Caco-2 (cell line): Measurements from ENCODE around the gene LURAP1L. TPM values are rescaled to one million over a fixed set of nuclear protein-coding genes. Genes with fewer than 3 reads are reported as not detected.

Experiments used
- BruUV-seq: library from RNA; stranded (reverse); fragments of 400-500 nt; replicated peaks from 2 replicates; lab custom pipeline; 2021; lab: Mats Ljungman, UMichigan
- CTCF ChIA-PET: fragments of 300-600 bp; sonication (Branson Sonifier 250); formaldehyde crosslinking; loops from one replicate; lab custom pipeline; 2022; ENCODE audit warnings: antibody characterized with exemption; lab: Charles Lee
- POLR2A ChIA-PET: fragments of 300-600 bp; sonication (Branson Sonifier 250); formaldehyde crosslinking; loops from one replicate; lab custom pipeline; 2022; ENCODE audit warnings: antibody characterized with exemption; lab: Charles Lee
- DNase-seq, 2 experiments: peaks; one replicate each; pipeline versions ENCODE4 v3.0.0 to v3.0.0-alpha.2; 2020 to 2022
- H3K27me3 ChIP-seq: replicated peaks from 2 replicates; pipeline ENCODE4 v1.6.0; 2011; ENCODE audit warnings: low read length; ENCODE audit not compliant: control insufficient read depth, insufficient read depth
- H3K36me3 ChIP-seq: 2 replicates; pipeline ENCODE4 v1.5.1; 2011; ENCODE audit warnings: low read length; ENCODE audit not compliant: control insufficient read depth, insufficient read depth
- H3K4me1 ChIP-seq: fragments of 250-450 bp; sonication (Bioruptor Pico); 2 replicates; pipeline ENCODE4 v1.5.1; 2020; ENCODE audit warnings: mild to moderate bottlenecking
- H3K4me3 ChIP-seq: 2 replicates; pipeline ENCODE4 v1.5.1; 2011; ENCODE audit warnings: low read depth, mild to moderate bottlenecking, control low read depth, low read length
- H3K9me3 ChIP-seq: fragments of 250-450 bp; sonication (Bioruptor Pico); 2 replicates; pipeline ENCODE4 v1.5.1; 2020; ENCODE audit warnings: mild to moderate bottlenecking, moderate library complexity
- H3K27ac Mint-ChIP-seq: one replicate; pipeline ENCODE4 v1.8.0; 2022; ENCODE audit warnings: mixed read lengths; ENCODE audit not compliant: unreplicated experiment
- H3K27me3 Mint-ChIP-seq: one replicate; pipeline ENCODE4 v1.8.0; 2022; ENCODE audit warnings: mixed read lengths; ENCODE audit not compliant: insufficient read depth, unreplicated experiment
- H3K36me3 Mint-ChIP-seq: one replicate; pipeline ENCODE4 v1.8.0; 2022; ENCODE audit warnings: mild to moderate bottlenecking, mixed read lengths; ENCODE audit not compliant: insufficient read depth, unreplicated experiment
- H3K4me1 Mint-ChIP-seq: one replicate; pipeline ENCODE4 v1.8.0; 2022; ENCODE audit warnings: low read depth, mixed read lengths; ENCODE audit not compliant: unreplicated experiment
- H3K4me3 Mint-ChIP-seq: one replicate; pipeline ENCODE4 v1.8.0; 2022; ENCODE audit warnings: mild to moderate bottlenecking, moderate library complexity, mixed read lengths; ENCODE audit not compliant: unreplicated experiment
- H3K9me3 Mint-ChIP-seq: one replicate; pipeline ENCODE4 v1.8.0; 2022; ENCODE audit warnings: mixed read lengths; ENCODE audit not compliant: unreplicated experiment
- CTCF ChIP-seq, 2 experiments: fragments of 200-600 bp in 1 of 2; IDR thresholded peaks; 1 replicate in 1 of 2; 2 replicates in 1 of 2; pipeline versions ENCODE4 v1.5.1 to v1.8.0; 2011 to 2022; ENCODE audit warnings: antibody characterized with exemption in 1 of 2, control low read depth in 1 of 2, inconsistent platforms in 1 of 2, low read depth in 1 of 2, low read length in 1 of 2, mild to moderate bottlenecking in 1 of 2, moderate library complexity in 1 of 2; ENCODE audit not compliant: insufficient read depth in 1 of 2, severe bottlenecking in 1 of 2, unreplicated experiment in 1 of 2
- intact Hi-C: fragments of 100-400 bp; cut with micrococcal nuclease; formaldehyde crosslinking; loops from one replicate; pipeline ENCODE4 v1.10.0; 2022; ENCODE audit not compliant: unreplicated experiment
- total RNA-seq: library from RNA; stranded (reverse); gene quantifications from 2 replicates; pipeline ENCODE4 v1.2.3, GENCODE V29; 2022

The LURAP1L gene
- total RNA-seq, 1 experiment from 2014 or later: not detected

- no peak overlapping the region for H3K27ac Mint-ChIP-seq
- POLR2A ChIA-PET: no interaction called here
- H3K9me3 Mint-ChIP-seq: no peaks in the 10 kb centered on the region
- H3K4me1 Mint-ChIP-seq: no peaks in the 10 kb centered on the region
- no peaks in the 10 kb centered on the region for H3K27me3 ChIP-seq
- CTCF ChIA-PET: no interaction called here
- H3K9me3 ChIP-seq: no peaks in the 10 kb centered on the region
- H3K4me3 Mint-ChIP-seq: no peak overlapping the region
- H3K4me3 ChIP-seq: no peak overlapping the region
- BruUV-seq: no TSS peak
- no peak for DNase-seq
- no peaks in the 10 kb centered on the region for H3K27me3 Mint-ChIP-seq
- no peak for TF ChIP-seq CTCF (IDR thresholded peaks at IDR 0.05; ENCODE audit: insufficient read depth in 1 of 2, low read depth in 1 of 2, low read length in 1 of 2, severe bottlenecking in 1 of 2, unreplicated experiment in 1 of 2)
- no peaks in the 10 kb centered on the region for H3K4me1 ChIP-seq
- no peaks in the 10 kb centered on the region for H3K36me3 ChIP-seq
- intact Hi-C loops: no loop called here
- no peaks in the 10 kb centered on the region for H3K36me3 Mint-ChIP-seq
Measured at GRCh38 chr9:12843735-12844134, 68.9 kb downstream of the LURAP1L start.

GRCh38 chr9:12846035-12846434, 71.2 kb downstream of the LURAP1L start:
- H3K4me1 ChIP-seq: no peaks in the 10 kb centered on the region
- intact Hi-C loops: no loop called here
- Mint-ChIP-seq H3K27me3 (no peaks in the 10 kb centered on the region), H3K9me3 (no peaks in the 10 kb centered on the region), H3K4me3 (no peak overlapping the region), H3K4me1 (no peaks in the 10 kb centered on the region), H3K36me3 (no peaks in the 10 kb centered on the region), H3K27ac (no peak overlapping the region)
- no peak for TF ChIP-seq CTCF (IDR thresholded peaks at IDR 0.05; ENCODE audit: insufficient read depth in 1 of 2, low read depth in 1 of 2, low read length in 1 of 2, severe bottlenecking in 1 of 2, unreplicated experiment in 1 of 2)
- POLR2A ChIA-PET: no interaction called here
- DNase-seq: no peak
- BruUV-seq: no TSS peak
- H3K27me3 ChIP-seq: no peaks in the 10 kb centered on the region
- H3K9me3 ChIP-seq: no peaks in the 10 kb centered on the region
- H3K4me3 ChIP-seq: no peak overlapping the region
- H3K36me3 ChIP-seq: no peaks in the 10 kb centered on the region
- CTCF ChIA-PET: no interaction called here

- no peak for DNase-seq
- intact Hi-C loops: no loop called here
- H3K4me1 ChIP-seq: no peaks in the 10 kb centered on the region
- H3K27ac Mint-ChIP-seq: no peak overlapping the region
- H3K4me3 ChIP-seq: no peak overlapping the region
- H3K9me3 Mint-ChIP-seq: no peaks in the 10 kb centered on the region
- CTCF ChIA-PET: no interaction called here
- no peaks in the 10 kb centered on the region for H3K36me3 Mint-ChIP-seq
- H3K27me3 ChIP-seq: no peaks in the 10 kb centered on the region
- H3K27me3 Mint-ChIP-seq: no peaks in the 10 kb centered on the region
- no peaks in the 10 kb centered on the region for H3K4me1 Mint-ChIP-seq
- BruUV-seq: no TSS peak
- H3K36me3 ChIP-seq: no peaks in the 10 kb centered on the region
- POLR2A ChIA-PET: no interaction called here
- H3K4me3 Mint-ChIP-seq: no peak overlapping the region
- TF ChIP-seq CTCF (IDR thresholded peaks at IDR 0.05; ENCODE audit: insufficient read depth in 1 of 2, low read depth in 1 of 2, low read length in 1 of 2, severe bottlenecking in 1 of 2, unreplicated experiment in 1 of 2): no peak
- H3K9me3 ChIP-seq: no peaks in the 10 kb centered on the region
Measured at GRCh38 chr9:12847561-12847960, 72.7 kb downstream of the LURAP1L start.
